Keratinocyte (primary cell): ENCODE measurements around the gene OR4D9. TPM values are rescaled to one million over a fixed set of nuclear protein-coding genes. Genes with fewer than 3 reads are reported as not detected.

Experiments used
- DNase-seq: peaks from one replicate; pipeline ENCODE4 v3.0.0-alpha.2; 2011; ENCODE audit warnings: low read depth, missing footprints, low spot score
- FAIRE-seq: peaks from 2 replicates; lab custom pipeline; 2011; peaks lifted over from hg19 to GRCh38; lab: Jason Lieb, UNC
- H2AFZ ChIP-seq: 2 replicates; pipeline ENCODE4 v1.6.0; 2012; ENCODE audit warnings: low read length, control low read depth, inconsistent platforms; ENCODE audit not compliant: control insufficient read depth
- H3K27ac ChIP-seq: 2 replicates; pipeline ENCODE4 v1.5.1; 2011; ENCODE audit warnings: low read length; ENCODE audit not compliant: control insufficient read depth, insufficient read depth
- H3K27me3 ChIP-seq: 3 replicates; pipeline ENCODE4 v1.6.0; 2011; ENCODE audit warnings: low read length; ENCODE audit not compliant: control insufficient read depth, insufficient read depth; ENCODE audit errors: extremely low read depth
- H3K36me3 ChIP-seq, 2 experiments: 2 replicates in 1 of 2; 3 replicates in 1 of 2; pipeline ENCODE4 v1.5.1; 2011; ENCODE audit warnings: low read length in 2 of 2, mild to moderate bottlenecking in 1 of 2; ENCODE audit not compliant: control insufficient read depth in 2 of 2, insufficient read depth in 2 of 2; ENCODE audit errors: extremely low read depth in 1 of 2
- H3K4me1 ChIP-seq: 3 replicates; pipeline ENCODE4 v1.5.1; 2011; ENCODE audit warnings: low read length; ENCODE audit not compliant: control insufficient read depth, insufficient read depth; ENCODE audit errors: extremely low read depth
- H3K4me2 ChIP-seq: 3 replicates; pipeline ENCODE4 v1.6.0; 2011; ENCODE audit warnings: low read depth, low read length; ENCODE audit not compliant: control insufficient read depth, insufficient read depth; ENCODE audit errors: extremely low read depth
- H3K4me3 ChIP-seq, 3 experiments: fragments of 200-600 bp in 1 of 3; sonication (generic) in 1 of 3; 2 replicates in 2 of 3; 3 replicates in 1 of 3; pipeline ENCODE4 v1.5.1; 2011 to 2016; ENCODE audit warnings: low read length in 3 of 3, mild to moderate bottlenecking in 3 of 3, control low read depth in 2 of 3, inconsistent platforms in 1 of 3, low read depth in 1 of 3, mixed read lengths in 1 of 3, mixed run types in 1 of 3, moderate library complexity in 1 of 3; ENCODE audit not compliant: control insufficient read depth in 2 of 3, insufficient read depth in 2 of 3; ENCODE audit errors: extremely low read depth in 1 of 3
- H3K79me2 ChIP-seq: 2 replicates; pipeline ENCODE4 v1.6.0; 2012; ENCODE audit warnings: low read length; ENCODE audit not compliant: control insufficient read depth, insufficient read depth
- H3K9ac ChIP-seq: 3 replicates; pipeline ENCODE4 v1.6.0; 2011; ENCODE audit warnings: low read length; ENCODE audit not compliant: control insufficient read depth, insufficient read depth; ENCODE audit errors: extremely low read depth
- H3K9me1 ChIP-seq: 3 replicates; pipeline ENCODE4 v1.6.0; 2011; ENCODE audit warnings: low read length; ENCODE audit not compliant: control insufficient read depth, insufficient read depth; ENCODE audit errors: extremely low read depth
- H3K9me3 ChIP-seq: 2 replicates; pipeline ENCODE4 v1.5.1; 2012; ENCODE audit warnings: low read depth, low read length; ENCODE audit not compliant: control insufficient read depth
- H4K20me1 ChIP-seq: 3 replicates; pipeline ENCODE4 v1.6.0; 2011; ENCODE audit warnings: low read length; ENCODE audit not compliant: control insufficient read depth, insufficient read depth; ENCODE audit errors: extremely low read depth
- CTCF ChIP-seq, 3 experiments: IDR thresholded peaks in 1 of 3; conservative IDR thresholded peaks in 1 of 3; optimal IDR thresholded peaks in 1 of 3; 2 replicates in 2 of 3; 3 replicates in 1 of 3; pipeline versions ENCODE3 to v1.5.1; 2011; ENCODE audit warnings: low read length in 3 of 3, mild to moderate bottlenecking in 3 of 3, moderate library complexity in 2 of 3, control low read depth in 1 of 3, inconsistent platforms in 1 of 3; ENCODE audit not compliant: insufficient read depth in 2 of 3; ENCODE audit errors: extremely low read depth in 1 of 3
- EZH2 ChIP-seq: IDR thresholded peaks from one replicate; pipeline ENCODE4 v1.6.1; 2012; ENCODE audit warnings: inconsistent platforms, mild to moderate bottlenecking, low read length, moderate library complexity
- dilution Hi-C: fragments of 300-500 bp; cut with MboI; formaldehyde crosslinking; loops from one replicate; pipeline ENCODE4 v1.7.0; 2020; ENCODE audit warnings: low sequenced_read_pairs; ENCODE audit not compliant: extremely low pct_ligation_motif_present
- polyA minus RNA-seq, 3 experiments: library from RNA; depleted of rRNA, polyadenylated mRNA; stranded (reverse); fragments of >200 nt; gene quantifications; 1 replicate in 1 of 3; 2 replicates in 1 of 3; 3 replicates in 1 of 3; pipeline ENCODE4 v1.2.3, GENCODE V29; 2011
- polyA plus RNA-seq, 5 experiments: library from polyadenylated mRNA; depleted of rRNA in 3 of 5; stranded (reverse) in 3 of 5; stranded (forward) in 1 of 5; unstranded in 1 of 5; fragments of >200 nt; gene quantifications; 1 replicate in 1 of 5; 2 replicates in 3 of 5; 3 replicates in 1 of 5; pipeline versions ENCODE4 v1.2.1 to v1.2.3, GENCODE V29; 2011 to 2012; ENCODE audit warnings: missing spikeins in 2 of 5, low read depth in 1 of 5, low replicate concordance in 1 of 5

OR4D9 gene
- not detected in 3 replicates for polyA plus RNA-seq
- not detected for polyA plus RNA-seq (2011; ENCODE audit: low read depth)
- not detected in 2 replicates for polyA plus RNA-seq (2011; cell fraction: cytosol; rRNA removed)
- polyA plus RNA-seq (2011; cell fraction: nucleus; rRNA removed) = not detected in 2 replicates
- not detected in 2 replicates for polyA plus RNA-seq (2012; ENCODE audit: low replicate concordance)
- not detected in 3 replicates for polyA minus RNA-seq
- polyA minus RNA-seq (2011; cell fraction: cytosol; rRNA and poly(A)+ RNA removed) = not detected
- polyA minus RNA-seq (2011; cell fraction: nucleus; rRNA and poly(A)+ RNA removed) = not detected in 2 replicates

DNA sequence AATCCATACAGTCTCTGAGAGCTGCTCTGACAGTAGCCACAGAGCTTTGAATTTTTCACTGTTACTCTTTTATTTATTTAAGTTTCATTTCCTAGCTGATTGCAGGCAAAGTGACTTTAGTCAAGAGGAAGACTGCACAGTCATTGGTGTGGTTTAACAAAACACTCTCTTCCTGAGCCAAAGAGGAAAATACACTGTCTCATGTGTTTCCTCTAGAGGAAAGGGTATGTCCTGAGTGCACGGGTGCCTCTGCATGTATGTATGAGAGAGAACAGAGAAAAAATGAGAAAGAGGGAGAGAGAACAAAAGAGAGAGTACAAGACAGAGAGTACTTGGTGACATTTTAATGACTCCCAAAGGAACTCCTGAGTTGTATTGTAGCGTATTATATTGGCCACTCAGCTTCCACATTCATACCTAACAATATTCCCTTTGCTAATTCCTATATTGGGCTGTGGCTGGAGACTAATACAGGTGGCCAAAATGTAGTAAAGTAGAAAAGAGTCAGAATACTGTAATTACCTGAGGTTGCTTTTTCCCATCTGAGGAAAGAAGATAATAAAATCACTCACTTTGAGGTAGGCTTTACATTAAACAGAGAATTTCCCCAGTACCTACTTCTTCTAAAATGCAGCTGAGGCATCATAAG, at the start of gene OR4D9:
OR4D9 (plus strand) TSS at position 599 of the 649 bp plus-strand sequence. CDS start 3,374 bp downstream, outside the sequence.
- dilution Hi-C loops = no loop called here
- Histone ChIP-seq H4K20me1 (no peaks in the 10 kb centered on the region), H3K27me3 (no peaks in the 10 kb centered on the region), H2AFZ (no peak within 1 kb of the TSS), H3K4me1 (no peaks in the 10 kb centered on the region), H3K9me1 (no peaks in the 10 kb centered on the region), H3K4me2 (no peak within 1 kb of the TSS), H3K27ac (no peak within 1 kb of the TSS), H3K9ac (no peak within 1 kb of the TSS), H3K36me3 (no peaks in the 10 kb centered on the region), H3K4me3 (no peak within 1 kb of the TSS), H3K9me3 (no peaks in the 10 kb centered on the region), H3K79me2 (no peaks in the 10 kb centered on the region)
- TF ChIP-seq EZH2 (no peak), CTCF (optimal IDR thresholded peaks at IDR 0.05 in 1 of 3, IDR thresholded peaks at IDR 0.05 in 1 of 3, conservative IDR thresholded peaks at IDR 0.05 in 1 of 3; ENCODE audit: extremely low read depth in 1 of 3, insufficient read depth in 2 of 3, low read length in 3 of 3) (no peak)
- no peak for DNase-seq
- FAIRE-seq = no peak

DNA sequence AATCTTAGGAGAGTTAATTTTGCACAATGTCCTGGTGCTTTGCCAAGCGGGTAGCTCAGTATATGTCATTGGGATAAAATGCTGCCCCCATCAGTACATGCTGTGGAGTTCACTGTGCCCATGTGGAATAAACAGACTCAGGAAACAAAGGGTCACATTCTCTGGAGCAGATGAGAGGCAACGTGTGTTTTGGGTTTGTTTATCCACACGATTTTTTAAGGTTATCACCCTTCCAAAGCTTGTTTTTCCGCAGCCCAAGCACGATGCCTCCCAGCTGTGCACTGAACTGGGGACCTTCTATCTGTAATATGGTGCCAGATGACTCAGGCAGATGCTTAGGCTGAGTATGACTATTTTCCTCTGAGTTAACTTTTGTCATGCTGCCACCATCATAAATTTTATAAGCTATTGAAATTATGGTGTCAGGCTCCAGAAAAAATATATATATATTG, 48.1 kb upstream of the OR4D9 start:
- no peak overlapping the region for H2AFZ ChIP-seq
- H3K9me1 ChIP-seq = no peaks in the 10 kb centered on the region
- no peaks in the 10 kb centered on the region for H3K27me3 ChIP-seq
- H3K9ac ChIP-seq = no peak overlapping the region
- no peak overlapping the region for H3K4me3 ChIP-seq
- no peaks in the 10 kb centered on the region for H3K4me1 ChIP-seq
- no peak overlapping the region for H3K4me2 ChIP-seq
- FAIRE-seq (no peak), DNase-seq (no peak)
- H4K20me1 ChIP-seq = no peaks in the 10 kb centered on the region
- H3K36me3 ChIP-seq = no peaks in the 10 kb centered on the region
- no peak overlapping the region for H3K27ac ChIP-seq
- H3K79me2 ChIP-seq = no peaks in the 10 kb centered on the region
- no peaks in the 10 kb centered on the region for H3K9me3 ChIP-seq
- TF ChIP-seq CTCF (optimal IDR thresholded peaks at IDR 0.05 in 1 of 3, IDR thresholded peaks at IDR 0.05 in 1 of 3, conservative IDR thresholded peaks at IDR 0.05 in 1 of 3; ENCODE audit: extremely low read depth in 1 of 3, insufficient read depth in 2 of 3, low read length in 3 of 3) (no peak), EZH2 (no peak)
- dilution Hi-C loops = no loop called here
